ENCODE data around the gene TMEM273. TPM values are rescaled to one million over a fixed set of nuclear protein-coding genes. Genes with fewer than 3 reads are reported as not detected.

TMEM273 gene
- total RNA-seq, 2 donors from 2014 or later = 1.1 to 13.0 TPM

DNA sequence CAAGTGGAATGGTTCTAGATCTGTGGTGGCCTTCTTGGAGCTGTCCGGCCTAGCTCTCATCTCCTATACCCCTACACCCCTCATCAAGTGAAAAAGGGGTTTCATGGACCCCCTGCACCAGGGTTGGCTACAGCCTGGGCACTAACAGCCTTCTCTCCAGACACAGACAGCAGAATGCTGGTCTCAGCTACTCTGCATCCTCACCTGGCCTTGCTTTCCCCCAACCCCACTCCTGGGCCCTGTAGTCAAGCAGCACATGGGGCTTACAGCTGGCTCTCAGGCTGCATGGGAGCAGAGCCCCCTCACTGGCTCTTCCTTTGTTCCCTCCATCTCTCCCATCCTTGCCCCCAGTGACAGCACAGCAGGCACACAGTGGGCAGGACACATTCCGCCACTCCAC lies 20.8 kb upstream of the TMEM273 start:
- Histone ChIP-seq H3K27ac (no peak overlapping the region), H3K27me3 (replicated peaks; ENCODE audit: insufficient read depth) (no peaks in the 10 kb centered on the region), H3K36me3 (no peaks in the 10 kb centered on the region), H3K4me1 (replicated peaks) (no peaks in the 10 kb centered on the region), H3K4me3 (no peak overlapping the region), H3K9me3 (no peaks in the 10 kb centered on the region)
- DNase-seq (ENCODE audit: low spot score) = no peak
- intact Hi-C loops (cut with DNase I) = no loop called here
- TF ChIP-seq POLR2AphosphoS5 (IDR thresholded peaks at IDR 0.05) (no peak), POLR2A (IDR thresholded peaks at IDR 0.05) (no peak)
- TF ChIP-seq, protein P1, sequence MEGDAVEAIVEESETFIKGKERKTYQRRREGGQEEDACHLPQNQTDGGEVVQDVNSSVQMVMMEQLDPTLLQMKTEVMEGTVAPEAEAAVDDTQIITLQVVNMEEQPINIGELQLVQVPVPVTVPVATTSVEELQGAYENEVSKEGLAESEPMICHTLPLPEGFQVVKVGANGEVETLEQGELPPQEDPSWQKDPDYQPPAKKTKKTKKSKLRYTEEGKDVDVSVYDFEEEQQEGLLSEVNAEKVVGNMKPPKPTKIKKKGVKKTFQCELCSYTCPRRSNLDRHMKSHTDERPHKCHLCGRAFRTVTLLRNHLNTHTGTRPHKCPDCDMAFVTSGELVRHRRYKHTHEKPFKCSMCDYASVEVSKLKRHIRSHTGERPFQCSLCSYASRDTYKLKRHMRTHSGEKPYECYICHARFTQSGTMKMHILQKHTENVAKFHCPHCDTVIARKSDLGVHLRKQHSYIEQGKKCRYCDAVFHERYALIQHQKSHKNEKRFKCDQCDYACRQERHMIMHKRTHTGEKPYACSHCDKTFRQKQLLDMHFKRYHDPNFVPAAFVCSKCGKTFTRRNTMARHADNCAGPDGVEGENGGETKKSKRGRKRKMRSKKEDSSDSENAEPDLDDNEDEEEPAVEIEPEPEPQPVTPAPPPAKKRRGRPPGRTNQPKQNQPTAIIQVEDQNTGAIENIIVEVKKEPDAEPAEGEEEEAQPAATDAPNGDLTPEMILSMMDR (IDR thresholded peaks at IDR 0.05) = no peak
- WGBS = 96% methylated on average over 2 of the region's 2 CpGs

DNA sequence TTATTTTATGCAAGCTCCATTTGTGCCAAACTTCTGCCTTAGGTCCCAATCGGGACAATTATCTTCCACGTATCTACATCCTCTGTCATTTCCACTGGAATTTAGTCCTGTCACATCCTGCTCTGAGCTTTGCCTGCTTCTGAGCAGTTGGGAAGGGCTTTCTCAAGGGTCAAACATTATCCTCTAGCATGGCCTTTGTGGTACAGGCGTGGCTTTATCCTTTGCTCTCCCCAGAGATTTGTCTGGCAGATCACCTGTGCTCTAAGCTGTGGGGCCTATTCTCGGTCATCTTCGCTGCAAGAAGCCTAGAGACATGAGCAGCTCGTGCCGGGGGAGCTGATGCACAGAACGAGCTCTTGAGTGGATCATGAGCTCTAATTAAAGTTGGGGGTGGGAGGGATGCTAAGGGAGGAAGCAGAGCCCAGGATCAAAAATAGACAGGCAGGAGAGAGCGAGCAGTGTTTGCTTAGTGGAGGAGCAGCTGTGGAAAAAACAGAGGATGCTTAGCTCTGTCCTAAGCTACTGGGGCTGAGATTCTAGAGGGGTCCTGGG lies 19.8 kb upstream of the TMEM273 start:
- H3K36me3 ChIP-seq = no peaks in the 10 kb centered on the region
- no peak for DNase-seq (ENCODE audit: low spot score)
- no peak overlapping the region for H3K27ac ChIP-seq
- H3K4me3 ChIP-seq = no peak overlapping the region
- no peaks in the 10 kb centered on the region for H3K4me1 ChIP-seq (replicated peaks)
- H3K9me3 ChIP-seq = no peaks in the 10 kb centered on the region
- H3K27me3 ChIP-seq (replicated peaks; ENCODE audit: insufficient read depth) = no peaks in the 10 kb centered on the region
- WGBS = 58% methylated on average over 9 of the region's 9 CpGs
- intact Hi-C loops (cut with DNase I) = no loop called here
- TF ChIP-seq POLR2A (IDR thresholded peaks at IDR 0.05) (no peak), POLR2AphosphoS5 (IDR thresholded peaks at IDR 0.05) (no peak)
- TF ChIP-seq, protein P1 (IDR thresholded peaks at IDR 0.05) = no peak

- Histone ChIP-seq H3K27ac (no peak overlapping the region), H3K4me3 (no peak overlapping the region), H3K36me3 (no peaks in the 10 kb centered on the region), H3K4me1 (replicated peaks) (no peaks in the 10 kb centered on the region), H3K9me3 (no peaks in the 10 kb centered on the region), H3K27me3 (replicated peaks; ENCODE audit: insufficient read depth) (no peaks in the 10 kb centered on the region)
- DNase-seq (ENCODE audit: low spot score) = no peak
- TF ChIP-seq POLR2A (IDR thresholded peaks at IDR 0.05) (no peak), POLR2AphosphoS5 (IDR thresholded peaks at IDR 0.05) (no peak)
- TF ChIP-seq, protein P1 (IDR thresholded peaks at IDR 0.05) = no peak
- whole genome bisulfite sequencing = 56% methylated on average over 3 of the region's 3 CpGs
- intact Hi-C loops (cut with DNase I) = no loop called here
Observed at GRCh38 chr10:49207113-49207512, 18.9 kb upstream of the TMEM273 start.

GRCh38 chr10:49205206-49205605 lies 17.0 kb upstream of the TMEM273 start:
- DNase-seq (ENCODE audit: low spot score) = no peak
- TF ChIP-seq, protein P1 (IDR thresholded peaks at IDR 0.05) = no peak
- TF ChIP-seq POLR2AphosphoS5 (IDR thresholded peaks at IDR 0.05) = no peak
- no peak for TF ChIP-seq POLR2A (IDR thresholded peaks at IDR 0.05)
- Histone ChIP-seq H3K9me3 (no peaks in the 10 kb centered on the region), H3K27ac (no peak overlapping the region), H3K27me3 (replicated peaks; ENCODE audit: insufficient read depth) (no peaks in the 10 kb centered on the region), H3K4me3 (no peak overlapping the region), H3K4me1 (replicated peaks) (no peaks in the 10 kb centered on the region), H3K36me3 (no peaks in the 10 kb centered on the region)
- WGBS = 66% methylated on average over 3 of the region's 3 CpGs
- intact Hi-C loops (cut with DNase I) = no loop called here

GRCh38 chr10:49204119-49204518 lies 15.9 kb upstream of the TMEM273 start:
- Histone ChIP-seq H3K9me3 (no peaks in the 10 kb centered on the region), H3K27ac (no peak overlapping the region), H3K36me3 (no peaks in the 10 kb centered on the region), H3K4me3 (no peak overlapping the region), H3K27me3 (replicated peaks; ENCODE audit: insufficient read depth) (no peaks in the 10 kb centered on the region), H3K4me1 (replicated peaks) (no peaks in the 10 kb centered on the region)
- TF ChIP-seq POLR2AphosphoS5 (IDR thresholded peaks at IDR 0.05) (no peak), POLR2A (IDR thresholded peaks at IDR 0.05) (no peak)
- TF ChIP-seq, protein P1 (IDR thresholded peaks at IDR 0.05) = no peak
- WGBS = 87% methylated on average over 1 of the region's 1 CpG
- no peak for DNase-seq (ENCODE audit: low spot score)
- intact Hi-C loops (cut with DNase I) = no loop called here
